HG03039 (cell line): ENCODE measurements around the gene TNPO1.
"Not testable (repeated sequence)": the region's sequence is repeated elsewhere in the genome, so short reads cannot be mapped to it uniquely, and the experiment has no call there.

Experiments
- ATAC-seq: cut with Tn5 transposase; IDR thresholded peaks from one replicate; pipeline ENCODE4 v1.9.1; 2021; ENCODE audit warnings: mild to moderate bottlenecking, moderate library complexity; ENCODE audit not compliant: unreplicated experiment

The TNPO1 gene

GRCh38 chr5:72816284-72817075 is at the start of gene TNPO1:
Gene TNPO1, plus strand, starts transcription at chr5:72816661. Its CDS starts 77 bp downstream, at chr5:72816738.
- ATAC-seq = peak; percentile 83

GRCh38 chr5:72767289-72768010 is 49.0 kb upstream of the TNPO1 start:
- ATAC-seq = no peak

GRCh38 chr5:72770266-72770665 is 46.2 kb upstream of the TNPO1 start:
- ATAC-seq = no peak

GRCh38 chr5:72776684-72777083 is 39.8 kb upstream of the TNPO1 start:
- ATAC-seq = no peak

- ATAC-seq = no peak
Observed at GRCh38 chr5:72779520-72779919, 36.9 kb upstream of the TNPO1 start.

GRCh38 chr5:72783354-72783753 is 33.1 kb upstream of the TNPO1 start:
- ATAC-seq = no peak

GRCh38 chr5:72784129-72784528 is 32.3 kb upstream of the TNPO1 start:
- ATAC-seq = no peak

GRCh38 chr5:72785801-72786200 is 30.7 kb upstream of the TNPO1 start:
- ATAC-seq = no peak

GRCh38 chr5:72786676-72787075 is 29.8 kb upstream of the TNPO1 start:
- ATAC-seq = no peak

GRCh38 chr5:72788866-72789505 is 27.5 kb upstream of the TNPO1 start:
- no peak for ATAC-seq

GRCh38 chr5:72790186-72790585 is 26.3 kb upstream of the TNPO1 start:
- no peak for ATAC-seq

GRCh38 chr5:72792662-72793061 is 23.8 kb upstream of the TNPO1 start:
- ATAC-seq = not testable (repeated sequence)

GRCh38 chr5:72796001-72796400 is 20.5 kb upstream of the TNPO1 start:
- no peak for ATAC-seq

GRCh38 chr5:72799721-72800120 is 16.7 kb upstream of the TNPO1 start:
- ATAC-seq = no peak

- ATAC-seq = not testable (repeated sequence)
Observed at GRCh38 chr5:72808637-72809036, 7.8 kb upstream of the TNPO1 start.

- no peak for ATAC-seq
Observed at GRCh38 chr5:72811849-72812248, 4.6 kb upstream of the TNPO1 start.

- no peak for ATAC-seq
Observed at GRCh38 chr5:72812488-72812887, 4.0 kb upstream of the TNPO1 start.

GRCh38 chr5:72814104-72814503 is 2.4 kb upstream of the TNPO1 start:
- no peak for ATAC-seq

GRCh38 chr5:72814864-72815263 is 1.6 kb upstream of the TNPO1 start:
- ATAC-seq = no peak

GRCh38 chr5:72815580-72816283 is 729 bp upstream of the TNPO1 start:
- no peak for ATAC-seq

GRCh38 chr5:72817076-72817481 is 618 bp downstream of the TNPO1 start:
- peak; percentile 30 for ATAC-seq
